Natural killer cell treated with Interleukin-12 subunit alpha and Interleukin-12 subunit beta and Interleukin-15 and Interleukin-18, amount 100 ng/mL, for 72 hours (primary cell): ENCODE data around the gene VSIG1. TPM values are rescaled to one million over a fixed set of nuclear protein-coding genes. Genes with fewer than 3 reads are reported as not detected.

ENCODE experiments used
- ATAC-seq, 2 donors: fragments of 150-1000 bp; cut with Tn5 transposase in 1 of 2; sonication (Bioruptor Pico), chemical (Tn5 transposase) in 1 of 2; 2 replicates each; pipeline ENCODE4 v1.10.0; 2021
- DNase-seq: peaks from one replicate; pipeline ENCODE4 v3.0.0; 2022; ENCODE audit warnings: low spot score
- H3K27ac Mint-ChIP-seq, 2 donors: 1 replicate in 1 of 2; 2 replicates in 1 of 2; pipeline ENCODE4 v1.8.0; 2022; ENCODE audit warnings: mixed read lengths in 2 of 2, mild to moderate bottlenecking in 1 of 2, moderate library complexity in 1 of 2
- H3K27me3 Mint-ChIP-seq, 2 donors: 1 replicate in 1 of 2; 2 replicates in 1 of 2; pipeline ENCODE4 v1.8.0; 2022; ENCODE audit warnings: mixed read lengths in 2 of 2
- H3K36me3 Mint-ChIP-seq: one replicate; pipeline ENCODE4 v1.8.0; 2022; ENCODE audit warnings: mixed read lengths
- H3K4me1 Mint-ChIP-seq, 2 donors: 1 replicate in 1 of 2; 2 replicates in 1 of 2; pipeline ENCODE4 v1.8.0; 2022; ENCODE audit warnings: low read depth in 2 of 2, mixed read lengths in 2 of 2, mild to moderate bottlenecking in 1 of 2
- H3K4me3 Mint-ChIP-seq: one replicate; pipeline ENCODE4 v1.8.0; 2022; ENCODE audit warnings: mixed read lengths
- H3K9me3 Mint-ChIP-seq: 2 replicates; pipeline ENCODE4 v1.8.0; 2022; ENCODE audit warnings: mixed read lengths
- total RNA-seq, 2 donors: library from RNA; stranded (reverse); gene quantifications; one replicate each; pipeline ENCODE4 v1.2.3, GENCODE V29; 2022

Gene VSIG1
- total RNA-seq, 2 donors from 2014 or later = not detected

- Mint-ChIP-seq H3K9me3 (no peaks in the 10 kb centered on the region), H3K27me3 (peaks cover 9 to 25% of the 10 kb centered on the region in 2 donors), H3K27ac (no peak overlapping the region), H3K36me3 (no peaks in the 10 kb centered on the region), H3K4me1 (no peaks in the 10 kb centered on the region), H3K4me3 (no peak overlapping the region)
- no peak for DNase-seq
- ATAC-seq = no peak
Observed at GRCh38 chrX:108033890-108034289, 11.0 kb upstream of the VSIG1 start.

- ATAC-seq (no peak), DNase-seq (no peak)
- Mint-ChIP-seq H3K4me3 (no peak overlapping the region), H3K36me3 (no peaks in the 10 kb centered on the region), H3K4me1 (no peaks in the 10 kb centered on the region), H3K27me3 (peaks cover 4 to 23% of the 10 kb centered on the region in 2 donors), H3K27ac (no peak overlapping the region), H3K9me3 (no peaks in the 10 kb centered on the region)
Observed at GRCh38 chrX:108034725-108035124, 10.1 kb upstream of the VSIG1 start.

GRCh38 chrX:108036298-108036973 is 8.4 kb upstream of the VSIG1 start:
- Mint-ChIP-seq H3K27ac (no peak overlapping the region), H3K27me3 (peaks cover 4 to 26% of the 10 kb centered on the region in 2 donors), H3K4me1 (no peaks in the 10 kb centered on the region), H3K4me3 (no peak overlapping the region), H3K9me3 (no peaks in the 10 kb centered on the region), H3K36me3 (no peaks in the 10 kb centered on the region)
- DNase-seq (no peak), ATAC-seq (no peak)

DNA sequence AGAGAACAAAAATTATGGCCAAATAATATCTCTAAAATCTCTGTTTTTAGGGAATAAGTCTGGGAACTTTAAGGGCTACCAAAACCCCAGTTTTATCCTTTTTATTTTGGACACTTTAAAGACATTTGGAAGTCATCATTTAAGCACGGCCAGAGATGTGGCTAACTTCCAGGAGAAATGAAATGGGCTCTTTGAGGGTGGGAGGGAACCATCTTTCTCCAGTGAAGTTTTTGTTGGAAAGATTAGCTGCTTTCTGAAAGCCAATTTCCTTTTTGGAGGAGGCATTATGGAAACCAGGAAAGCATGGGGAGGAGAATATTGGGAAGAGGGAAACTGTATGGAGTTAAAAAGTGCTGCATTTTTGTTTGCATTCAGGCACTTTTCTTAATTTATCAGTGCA is 4.8 kb downstream of the VSIG1 start:
- ATAC-seq (no peak), DNase-seq (no peak)
- no peak overlapping the region for H3K4me3 Mint-ChIP-seq
- H3K4me1 Mint-ChIP-seq = peaks cover 0 to 3% of the 10 kb centered on the region in 2 donors
- H3K9me3 Mint-ChIP-seq = no peaks in the 10 kb centered on the region
- H3K36me3 Mint-ChIP-seq = no peaks in the 10 kb centered on the region
- H3K27ac Mint-ChIP-seq = no peak overlapping the region
- H3K27me3 Mint-ChIP-seq = peaks cover 9 to 23% of the 10 kb centered on the region in 2 donors

- no peak for DNase-seq
- no peak for ATAC-seq
- Mint-ChIP-seq H3K36me3 (no peaks in the 10 kb centered on the region), H3K4me1 (peaks cover 0 to 3% of the 10 kb centered on the region in 2 donors), H3K27me3 (peaks cover 16 to 32% of the 10 kb centered on the region in 2 donors), H3K9me3 (no peaks in the 10 kb centered on the region), H3K27ac (no peak overlapping the region), H3K4me3 (no peak overlapping the region)
Observed at GRCh38 chrX:108053218-108053617, 8.4 kb downstream of the VSIG1 start.

DNA sequence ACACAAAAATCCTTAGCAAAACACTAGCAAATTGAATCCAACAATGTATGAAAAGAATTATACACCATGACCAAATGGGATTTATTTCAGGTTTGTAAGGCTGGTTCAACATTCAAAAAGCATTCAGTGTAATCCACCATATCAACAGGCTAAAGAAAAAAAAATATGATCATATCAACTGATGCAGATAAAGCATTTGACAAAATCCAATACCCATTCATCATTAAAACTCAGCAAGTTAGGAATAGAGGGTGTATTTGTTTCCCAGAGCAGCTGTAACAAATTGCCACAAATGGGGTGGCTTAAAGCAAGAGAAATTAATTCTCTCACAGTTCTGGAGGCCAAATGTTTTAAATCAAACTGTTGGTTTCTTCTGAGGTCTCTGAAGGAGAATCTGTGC is 10.7 kb downstream of the VSIG1 start:
- H3K36me3 Mint-ChIP-seq = no peaks in the 10 kb centered on the region
- no peak overlapping the region for H3K4me3 Mint-ChIP-seq
- ATAC-seq = no peak
- no peaks in the 10 kb centered on the region for H3K9me3 Mint-ChIP-seq
- H3K4me1 Mint-ChIP-seq = peaks cover 0 to 3% of the 10 kb centered on the region in 2 donors
- peaks cover 23 to 37% of the 10 kb centered on the region in 2 donors for H3K27me3 Mint-ChIP-seq
- H3K27ac Mint-ChIP-seq = no peak overlapping the region
- DNase-seq = no peak

DNA sequence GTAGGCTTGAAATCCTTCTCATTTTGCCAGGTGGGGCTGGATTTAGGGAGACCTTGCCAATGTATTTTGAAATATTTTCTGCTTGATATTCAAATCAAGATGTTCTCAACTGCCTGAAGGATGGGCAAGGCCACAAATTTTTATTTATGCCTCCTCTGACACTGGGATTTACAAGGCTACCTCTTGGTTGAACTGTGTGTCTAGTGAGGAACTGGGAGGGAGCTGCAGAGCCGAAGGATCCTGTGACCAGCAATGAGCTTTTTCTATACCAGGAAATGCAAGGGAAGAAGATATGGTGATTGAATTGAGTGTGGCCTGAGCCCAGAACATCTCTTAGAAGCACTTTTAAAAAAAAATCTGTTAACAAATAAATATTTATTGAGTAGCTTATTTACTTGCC is 14.9 kb downstream of the VSIG1 start:
- Mint-ChIP-seq H3K36me3 (no peaks in the 10 kb centered on the region), H3K27ac (no peak overlapping the region), H3K9me3 (no peaks in the 10 kb centered on the region), H3K4me3 (no peak overlapping the region), H3K27me3 (peaks cover 12 to 29% of the 10 kb centered on the region in 2 donors), H3K4me1 (no peaks in the 10 kb centered on the region)
- ATAC-seq = no peak
- DNase-seq = no peak

GRCh38 chrX:108064001-108064400 is 19.1 kb downstream of the VSIG1 start:
- ATAC-seq = no peak
- Mint-ChIP-seq H3K9me3 (no peaks in the 10 kb centered on the region), H3K4me3 (no peak overlapping the region), H3K36me3 (no peaks in the 10 kb centered on the region), H3K27me3 (peaks cover 0 to 24% of the 10 kb centered on the region in 2 donors), H3K4me1 (no peaks in the 10 kb centered on the region), H3K27ac (no peak overlapping the region)
- no peak for DNase-seq

GRCh38 chrX:108064613-108065012 is 19.7 kb downstream of the VSIG1 start:
- Mint-ChIP-seq H3K36me3 (no peaks in the 10 kb centered on the region), H3K4me1 (no peaks in the 10 kb centered on the region), H3K9me3 (no peaks in the 10 kb centered on the region), H3K4me3 (no peak overlapping the region), H3K27ac (no peak overlapping the region), H3K27me3 (peaks cover 4 to 27% of the 10 kb centered on the region in 2 donors)
- ATAC-seq (no peak), DNase-seq (no peak)

DNA sequence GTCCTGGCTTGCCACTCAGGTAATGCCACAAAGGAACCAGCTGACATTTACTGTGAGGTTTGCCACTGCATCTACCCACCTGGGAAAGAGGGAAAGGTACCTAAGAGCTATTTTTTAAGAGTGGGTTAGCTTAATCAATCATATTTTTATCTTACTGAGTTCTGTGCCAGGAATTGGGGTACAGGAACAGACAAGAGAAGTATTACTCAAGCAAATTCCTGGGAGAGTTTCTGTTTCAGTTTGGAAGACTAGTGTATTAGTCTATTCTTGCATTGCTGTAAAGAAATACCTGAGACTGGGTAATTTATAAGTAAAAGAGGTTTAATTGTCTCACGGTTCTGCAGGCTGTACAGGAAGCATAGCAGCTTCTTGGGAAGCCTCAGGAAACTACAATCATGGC is 23.3 kb downstream of the VSIG1 start:
- DNase-seq = no peak
- ATAC-seq = no peak
- Mint-ChIP-seq H3K4me1 (no peaks in the 10 kb centered on the region), H3K36me3 (no peaks in the 10 kb centered on the region), H3K27me3 (peaks cover 6 to 23% of the 10 kb centered on the region in 2 donors), H3K9me3 (no peaks in the 10 kb centered on the region), H3K27ac (no peak overlapping the region), H3K4me3 (no peak overlapping the region)

GRCh38 chrX:108070891-108071290 is 26.0 kb downstream of the VSIG1 start:
- Mint-ChIP-seq H3K9me3 (no peaks in the 10 kb centered on the region), H3K36me3 (no peaks in the 10 kb centered on the region), H3K27me3 (peaks cover 13 to 25% of the 10 kb centered on the region in 2 donors), H3K27ac (no peak overlapping the region), H3K4me3 (no peak overlapping the region), H3K4me1 (no peaks in the 10 kb centered on the region)
- ATAC-seq = no peak
- DNase-seq = no peak

GRCh38 chrX:108071578-108071977 is 26.7 kb downstream of the VSIG1 start:
- DNase-seq (no peak), ATAC-seq (no peak)
- Mint-ChIP-seq H3K4me3 (no peak overlapping the region), H3K27ac (no peak overlapping the region), H3K27me3 (peaks cover 13 to 25% of the 10 kb centered on the region in 2 donors), H3K4me1 (no peaks in the 10 kb centered on the region), H3K36me3 (no peaks in the 10 kb centered on the region), H3K9me3 (no peaks in the 10 kb centered on the region)

- Mint-ChIP-seq H3K4me3 (no peak overlapping the region), H3K36me3 (no peaks in the 10 kb centered on the region), H3K4me1 (no peaks in the 10 kb centered on the region), H3K27me3 (peaks cover 13 to 20% of the 10 kb centered on the region in 2 donors), H3K9me3 (no peaks in the 10 kb centered on the region), H3K27ac (no peak overlapping the region)
- ATAC-seq (no peak), DNase-seq (no peak)
Observed at GRCh38 chrX:108072746-108073145, 27.9 kb downstream of the VSIG1 start.

DNA sequence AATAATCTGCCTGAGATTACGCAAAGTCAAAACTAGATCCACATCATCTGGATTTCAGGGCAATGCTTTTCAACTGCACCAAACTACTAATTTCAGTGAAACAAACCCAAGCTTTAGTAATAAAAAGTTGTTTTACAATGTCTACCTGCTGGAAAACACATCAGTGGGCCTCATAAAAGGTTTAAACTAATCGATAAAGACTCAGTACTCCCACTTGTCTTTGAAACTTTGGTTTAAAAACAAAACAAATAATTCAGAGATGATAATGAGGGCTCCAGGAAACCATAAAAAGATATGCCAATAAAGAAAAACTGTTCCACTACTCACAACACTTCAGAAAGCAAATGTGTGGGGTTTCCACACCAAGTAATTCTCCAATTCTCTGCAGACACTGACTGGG is 36.2 kb downstream of the VSIG1 start:
- H3K36me3 Mint-ChIP-seq = no peaks in the 10 kb centered on the region
- no peak overlapping the region for H3K4me3 Mint-ChIP-seq
- ATAC-seq (no peak), DNase-seq (no peak)
- no peaks in the 10 kb centered on the region for H3K9me3 Mint-ChIP-seq
- no peaks in the 10 kb centered on the region for H3K4me1 Mint-ChIP-seq
- H3K27me3 Mint-ChIP-seq = peaks cover 0 to 3% of the 10 kb centered on the region in 2 donors
- H3K27ac Mint-ChIP-seq = no peak overlapping the region

- no peak for ATAC-seq
- Mint-ChIP-seq H3K27ac (no peak overlapping the region), H3K27me3 (no peaks in the 10 kb centered on the region), H3K9me3 (no peaks in the 10 kb centered on the region), H3K4me3 (no peak overlapping the region), H3K4me1 (no peaks in the 10 kb centered on the region), H3K36me3 (no peaks in the 10 kb centered on the region)
- DNase-seq = no peak
Observed at GRCh38 chrX:108087792-108088191, 42.9 kb downstream of the VSIG1 start.
